Measurements from ENCODE around the gene ARHGAP24. TPM values are rescaled to one million over a fixed set of nuclear protein-coding genes. Genes with fewer than 3 reads are reported as not detected.
A peak's percentile ranks its signal among the peaks of the same experiment; 100 is the strongest.

Gene ARHGAP24
- total RNA-seq, 2 donors from 2014 or later: 7.0 TPM; not detected in 1

GRCh38 chr4:85700362-85700761 is 225.4 kb downstream of the ARHGAP24 start:
- H3K4me1 Mint-ChIP-seq: no peaks in the 10 kb centered on the region
- no peak for ATAC-seq

GRCh38 chr4:85701861-85702321 is 226.9 kb downstream of the ARHGAP24 start:
- H3K27me3 Mint-ChIP-seq: no peaks in the 10 kb centered on the region
- ATAC-seq (peak; percentile 40), DNase-seq (no peak)
- no peaks in the 10 kb centered on the region for H3K4me1 Mint-ChIP-seq
- H3K9me3 ChIP-seq (ENCODE audit: control insufficient read depth, low read length, poor library complexity, severe bottlenecking): no peaks in the 10 kb centered on the region
- H3K36me3 Mint-ChIP-seq (ENCODE audit: low read depth): no peaks in the 10 kb centered on the region
- H3K4me3 Mint-ChIP-seq: no peak overlapping the region
- no peak overlapping the region for H3K27ac Mint-ChIP-seq

More at GRCh38 chr4:85700362-85700761, 225.4 kb downstream of the ARHGAP24 start:
- no peak for DNase-seq
- Mint-ChIP-seq H3K27me3 (no peaks in the 10 kb centered on the region), H3K4me3 (no peak overlapping the region), H3K36me3 (ENCODE audit: low read depth) (no peaks in the 10 kb centered on the region), H3K27ac (no peak overlapping the region)
- H3K9me3 ChIP-seq (ENCODE audit: control insufficient read depth, low read length, poor library complexity, severe bottlenecking): no peaks in the 10 kb centered on the region

GRCh38 chr4:85703096-85703495 is 228.1 kb downstream of the ARHGAP24 start:
- Mint-ChIP-seq H3K27ac (no peak overlapping the region), H3K4me1 (no peaks in the 10 kb centered on the region), H3K27me3 (no peaks in the 10 kb centered on the region), H3K4me3 (no peak overlapping the region), H3K36me3 (ENCODE audit: low read depth) (no peaks in the 10 kb centered on the region)
- no peak for DNase-seq
- no peaks in the 10 kb centered on the region for H3K9me3 ChIP-seq (ENCODE audit: control insufficient read depth, low read length, poor library complexity, severe bottlenecking)
- ATAC-seq: no peak

GRCh38 chr4:85707611-85708010 is 232.7 kb downstream of the ARHGAP24 start:
- no peaks in the 10 kb centered on the region for H3K9me3 ChIP-seq (ENCODE audit: control insufficient read depth, low read length, poor library complexity, severe bottlenecking)
- no peaks in the 10 kb centered on the region for H3K4me1 Mint-ChIP-seq
- ATAC-seq (no peak), DNase-seq (no peak)
- no peaks in the 10 kb centered on the region for H3K27me3 Mint-ChIP-seq
- H3K36me3 Mint-ChIP-seq (ENCODE audit: low read depth): no peaks in the 10 kb centered on the region
- H3K27ac Mint-ChIP-seq: no peak overlapping the region
- H3K4me3 Mint-ChIP-seq: no peak overlapping the region

- no peaks in the 10 kb centered on the region for H3K4me1 Mint-ChIP-seq
- H3K36me3 Mint-ChIP-seq (ENCODE audit: low read depth): no peaks in the 10 kb centered on the region
- ATAC-seq (no peak), DNase-seq (no peak)
- H3K4me3 Mint-ChIP-seq: no peak overlapping the region
- H3K27ac Mint-ChIP-seq: no peak overlapping the region
- H3K27me3 Mint-ChIP-seq: no peaks in the 10 kb centered on the region
- H3K9me3 ChIP-seq (ENCODE audit: control insufficient read depth, low read length, poor library complexity, severe bottlenecking): no peaks in the 10 kb centered on the region
Measured at GRCh38 chr4:85708468-85708867, 233.5 kb downstream of the ARHGAP24 start.

GRCh38 chr4:85713005-85713404 is 238.1 kb downstream of the ARHGAP24 start:
- ATAC-seq: no peak
- Mint-ChIP-seq H3K27ac (no peak overlapping the region), H3K27me3 (no peaks in the 10 kb centered on the region), H3K36me3 (ENCODE audit: low read depth) (no peaks in the 10 kb centered on the region), H3K4me1 (no peaks in the 10 kb centered on the region), H3K4me3 (no peak overlapping the region)
- DNase-seq: no peak
- no peaks in the 10 kb centered on the region for H3K9me3 ChIP-seq (ENCODE audit: control insufficient read depth, low read length, poor library complexity, severe bottlenecking)

- no peak overlapping the region for H3K27ac Mint-ChIP-seq
- no peaks in the 10 kb centered on the region for H3K27me3 Mint-ChIP-seq
- no peaks in the 10 kb centered on the region for H3K4me1 Mint-ChIP-seq
- H3K9me3 ChIP-seq (ENCODE audit: control insufficient read depth, low read length, poor library complexity, severe bottlenecking): no peaks in the 10 kb centered on the region
- no peak overlapping the region for H3K4me3 Mint-ChIP-seq
- ATAC-seq: no peak
- DNase-seq: no peak
- no peaks in the 10 kb centered on the region for H3K36me3 Mint-ChIP-seq (ENCODE audit: low read depth)
Measured at GRCh38 chr4:85715991-85716737, 241.2 kb downstream of the ARHGAP24 start.

- DNase-seq (no peak), ATAC-seq (no peak)
- Mint-ChIP-seq H3K36me3 (ENCODE audit: low read depth) (no peaks in the 10 kb centered on the region), H3K4me1 (no peaks in the 10 kb centered on the region), H3K27ac (no peak overlapping the region), H3K4me3 (no peak overlapping the region), H3K27me3 (no peaks in the 10 kb centered on the region)
- no peaks in the 10 kb centered on the region for H3K9me3 ChIP-seq (ENCODE audit: control insufficient read depth, low read length, poor library complexity, severe bottlenecking)
Measured at GRCh38 chr4:85717351-85717750, 242.4 kb downstream of the ARHGAP24 start.

- no peaks in the 10 kb centered on the region for H3K9me3 ChIP-seq (ENCODE audit: control insufficient read depth, low read length, poor library complexity, severe bottlenecking)
- ATAC-seq (no peak), DNase-seq (no peak)
- H3K4me3 Mint-ChIP-seq: no peak overlapping the region
- H3K27me3 Mint-ChIP-seq: no peaks in the 10 kb centered on the region
- no peak overlapping the region for H3K27ac Mint-ChIP-seq
- H3K36me3 Mint-ChIP-seq (ENCODE audit: low read depth): no peaks in the 10 kb centered on the region
- H3K4me1 Mint-ChIP-seq: no peaks in the 10 kb centered on the region
Measured at GRCh38 chr4:85717847-85718246, 242.9 kb downstream of the ARHGAP24 start.

GRCh38 chr4:85720735-85721134 is 245.8 kb downstream of the ARHGAP24 start:
- Mint-ChIP-seq H3K27me3 (no peaks in the 10 kb centered on the region), H3K4me3 (no peak overlapping the region), H3K4me1 (no peaks in the 10 kb centered on the region), H3K36me3 (ENCODE audit: low read depth) (no peaks in the 10 kb centered on the region), H3K27ac (no peak overlapping the region)
- no peak for ATAC-seq
- no peaks in the 10 kb centered on the region for H3K9me3 ChIP-seq (ENCODE audit: control insufficient read depth, low read length, poor library complexity, severe bottlenecking)
- DNase-seq: no peak

- Mint-ChIP-seq H3K27me3 (no peaks in the 10 kb centered on the region), H3K4me1 (no peaks in the 10 kb centered on the region), H3K27ac (no peak overlapping the region), H3K36me3 (ENCODE audit: low read depth) (no peaks in the 10 kb centered on the region), H3K4me3 (no peak overlapping the region)
- no peaks in the 10 kb centered on the region for H3K9me3 ChIP-seq (ENCODE audit: control insufficient read depth, low read length, poor library complexity, severe bottlenecking)
- no peak for DNase-seq
- ATAC-seq: no peak
Measured at GRCh38 chr4:85722401-85722800, 247.5 kb downstream of the ARHGAP24 start.

GRCh38 chr4:85722807-85723206 is 247.9 kb downstream of the ARHGAP24 start:
- Mint-ChIP-seq H3K27ac (no peak overlapping the region), H3K4me1 (no peaks in the 10 kb centered on the region), H3K4me3 (no peak overlapping the region), H3K27me3 (no peaks in the 10 kb centered on the region), H3K36me3 (ENCODE audit: low read depth) (no peaks in the 10 kb centered on the region)
- ATAC-seq (no peak), DNase-seq (no peak)
- no peaks in the 10 kb centered on the region for H3K9me3 ChIP-seq (ENCODE audit: control insufficient read depth, low read length, poor library complexity, severe bottlenecking)

- H3K27ac Mint-ChIP-seq: no peak overlapping the region
- no peaks in the 10 kb centered on the region for H3K27me3 Mint-ChIP-seq
Measured at GRCh38 chr4:85724791-85725563, 250.0 kb downstream of the ARHGAP24 start.

More at GRCh38 chr4:85724791-85725563, 250.0 kb downstream of the ARHGAP24 start:
- H3K9me3 ChIP-seq (ENCODE audit: control insufficient read depth, low read length, poor library complexity, severe bottlenecking): no peaks in the 10 kb centered on the region
- H3K4me1 Mint-ChIP-seq: no peaks in the 10 kb centered on the region
- DNase-seq (no peak), ATAC-seq (no peak)
- no peak overlapping the region for H3K4me3 Mint-ChIP-seq
- H3K36me3 Mint-ChIP-seq (ENCODE audit: low read depth): no peaks in the 10 kb centered on the region

Measured in T-helper 17 cell (primary cell).